HepG2 (cell line): Measurements from ENCODE around the gene KMT2A.

ENCODE experiments used
- CEBPB ChIP-seq: IDR thresholded peaks from 2 replicates; pipeline ENCODE4 v1.6.1; 2011; ENCODE audit warnings: low read depth, low read length, improper control_type of control experiment, borderline replicate concordance
- DR1 ChIP-seq: sonication (generic); formaldehyde crosslinking; IDR thresholded peaks from 2 replicates; pipeline ENCODE4 v1.8.0; 2021; ENCODE audit warnings: mild to moderate bottlenecking, missing genetic modification reagents, inconsistent platforms
- EHMT2 ChIP-seq: fragments of 200-600 bp; sonication (generic); IDR thresholded peaks from 2 replicates; pipeline ENCODE4 v1.7.0; 2017; ENCODE audit warnings: antibody characterized with exemption, low read depth, low read length, borderline replicate concordance
- ETV6 ChIP-seq: sonication (generic); formaldehyde crosslinking; conservative IDR thresholded peaks from 2 replicates; pipeline ENCODE4 v1.4.0; 2020; ENCODE audit warnings: missing genetic modification reagents
- FOXK2 ChIP-seq: fragments of 450-650 bp; IDR thresholded peaks from 2 replicates; pipeline ENCODE4 v1.6.1; 2016
- JDP2 ChIP-seq: sonication (generic); formaldehyde crosslinking; IDR thresholded peaks from 2 replicates; pipeline ENCODE4 v1.8.1; 2022; ENCODE audit warnings: missing genetic modification reagents, borderline replicate concordance
- KDM1A ChIP-seq: IDR thresholded peaks from 2 replicates; pipeline ENCODE4 v1.6.1; 2016; ENCODE audit warnings: missing compliant biosample characterization
- MAFK ChIP-seq, 2 experiments: IDR thresholded peaks in 1 of 2; conservative IDR thresholded peaks in 1 of 2; 2 replicates each; pipeline ENCODE4 v1.6.1; 2011; ENCODE audit warnings: improper control_type of control experiment in 2 of 2, low read length in 2 of 2
- SMAD3 ChIP-seq: sonication (generic); formaldehyde crosslinking; IDR thresholded peaks from 2 replicates; pipeline ENCODE4 v1.4.0; 2020; ENCODE audit warnings: missing genetic modification reagents
- SRF ChIP-seq: IDR thresholded peaks from 2 replicates; pipeline ENCODE4 v1.6.1; 2011; ENCODE audit warnings: mild to moderate bottlenecking, low read depth, low read length, moderate library complexity
- ZBTB8A ChIP-seq: sonication (generic); formaldehyde crosslinking; IDR thresholded peaks from 2 replicates; pipeline ENCODE4 v1.4.0; 2020; ENCODE audit warnings: mild to moderate bottlenecking, low read depth, missing genetic modification reagents, borderline replicate concordance
- ZKSCAN1 ChIP-seq: fragments of 150-350 bp; IDR thresholded peaks from 2 replicates; pipeline ENCODE4 v1.6.1; 2014; ENCODE audit warnings: low read length
- ZNF317 ChIP-seq: sonication (generic); formaldehyde crosslinking; IDR thresholded peaks from 2 replicates; pipeline ENCODE4 v1.5.0; 2020; ENCODE audit warnings: mild to moderate bottlenecking, missing genetic modification reagents
- TF ChIP-seq, protein P1 (sequence below): sonication (generic); formaldehyde crosslinking; IDR thresholded peaks from 2 replicates; pipeline ENCODE4 v1.5.0; 2020; ENCODE audit warnings: mild to moderate bottlenecking, missing genetic modification reagents, moderate library complexity

DNA sequence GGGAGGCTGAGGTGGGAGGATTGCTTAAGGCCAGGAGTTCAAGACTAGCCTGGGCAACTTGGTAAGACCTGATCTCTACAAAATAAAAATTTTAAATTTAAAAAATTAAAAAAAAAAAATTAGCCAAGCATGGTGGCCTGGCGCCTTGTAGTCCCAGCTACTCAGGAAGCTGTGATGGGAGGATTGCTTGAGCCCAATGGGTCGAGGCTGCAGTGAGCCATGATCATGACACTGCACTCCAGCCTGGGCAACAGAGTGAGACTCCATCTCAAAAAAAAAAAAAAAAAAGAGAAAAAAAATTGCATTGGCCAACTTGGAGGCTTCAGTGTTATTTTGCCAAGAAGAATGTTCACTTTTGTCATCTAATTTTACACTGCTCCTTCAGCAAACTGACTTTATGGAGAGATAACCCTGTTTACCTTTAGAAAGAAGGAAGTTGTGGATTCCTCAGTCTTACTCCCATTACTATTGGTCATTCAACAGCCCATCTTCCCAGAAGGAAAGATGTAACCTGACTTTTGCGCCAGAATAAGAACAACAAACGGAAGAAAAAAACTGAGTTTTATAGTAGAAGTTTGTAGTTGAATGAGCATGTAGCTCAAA lies 13.1 kb downstream of the KMT2A start:
- TF ChIP-seq FOXK2 (no peak), KDM1A (CRISPR knock-in tag) (no peak), ETV6 (CRISPR knock-in tag) (no peak), JDP2 (CRISPR knock-in tag) (no peak), DR1 (CRISPR knock-in tag) (no peak), SRF (no peak), ZNF317 (CRISPR knock-in tag) (no peak), SMAD3 (CRISPR knock-in tag) (no peak), ZBTB8A (no peak), MAFK (conservative IDR thresholded peaks at IDR 0.05 in 1 of 2, IDR thresholded peaks at IDR 0.05 in 1 of 2; ENCODE audit: low read length in 2 of 2) (no peak), ZKSCAN1 (no peak), EHMT2 (no peak), CEBPB (no peak)
- TF ChIP-seq, protein P1, sequence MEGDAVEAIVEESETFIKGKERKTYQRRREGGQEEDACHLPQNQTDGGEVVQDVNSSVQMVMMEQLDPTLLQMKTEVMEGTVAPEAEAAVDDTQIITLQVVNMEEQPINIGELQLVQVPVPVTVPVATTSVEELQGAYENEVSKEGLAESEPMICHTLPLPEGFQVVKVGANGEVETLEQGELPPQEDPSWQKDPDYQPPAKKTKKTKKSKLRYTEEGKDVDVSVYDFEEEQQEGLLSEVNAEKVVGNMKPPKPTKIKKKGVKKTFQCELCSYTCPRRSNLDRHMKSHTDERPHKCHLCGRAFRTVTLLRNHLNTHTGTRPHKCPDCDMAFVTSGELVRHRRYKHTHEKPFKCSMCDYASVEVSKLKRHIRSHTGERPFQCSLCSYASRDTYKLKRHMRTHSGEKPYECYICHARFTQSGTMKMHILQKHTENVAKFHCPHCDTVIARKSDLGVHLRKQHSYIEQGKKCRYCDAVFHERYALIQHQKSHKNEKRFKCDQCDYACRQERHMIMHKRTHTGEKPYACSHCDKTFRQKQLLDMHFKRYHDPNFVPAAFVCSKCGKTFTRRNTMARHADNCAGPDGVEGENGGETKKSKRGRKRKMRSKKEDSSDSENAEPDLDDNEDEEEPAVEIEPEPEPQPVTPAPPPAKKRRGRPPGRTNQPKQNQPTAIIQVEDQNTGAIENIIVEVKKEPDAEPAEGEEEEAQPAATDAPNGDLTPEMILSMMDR = no peak
